Effector CD8-positive, alpha-beta T cell (primary cell): ENCODE measurements around the gene RSPH6A.
"Not testable (repeated sequence)": the region's sequence is repeated elsewhere in the genome, so short reads cannot be mapped to it uniquely, and the experiment has no call there.

ENCODE experiments used
- DNase-seq: peaks from one replicate; lab custom pipeline; 2025; lab: John Stamatoyannopoulos, UW

The RSPH6A gene

GRCh38 chr19:45801603-45802175 lies 13.4 kb downstream of the RSPH6A start:
- no peak for DNase-seq

GRCh38 chr19:45800070-45800553 lies 15.0 kb downstream of the RSPH6A start:
- DNase-seq, result no peak

GRCh38 chr19:45799541-45799940 lies 15.6 kb downstream of the RSPH6A start:
- DNase-seq, result not testable (repeated sequence)

- peak; percentile 54 for DNase-seq
These were observed 16.1 kb downstream of the RSPH6A start for GRCh38 chr19:45798995-45799517.

- DNase-seq, result no peak
These were observed 20.5 kb downstream of the RSPH6A start for GRCh38 chr19:45794627-45795026.

GRCh38 chr19:45793876-45794275 lies 21.2 kb downstream of the RSPH6A start:
- no peak for DNase-seq

- DNase-seq, result no peak
These were observed 21.9 kb downstream of the RSPH6A start for GRCh38 chr19:45793178-45793564.

- DNase-seq, result peak; percentile 98
These were observed 22.5 kb downstream of the RSPH6A start, which contains the start of gene DMWD for GRCh38 chr19:45792470-45793177. Gene DMWD, minus strand, starts transcription at chr19:45792845. Its CDS starts 89 bp downstream, at chr19:45792756.

GRCh38 chr19:45791744-45792469 lies 23.2 kb downstream of the RSPH6A start:
- DNase-seq, result no peak

- no peak for DNase-seq
These were observed 24.2 kb downstream of the RSPH6A start for GRCh38 chr19:45790942-45791341.

GRCh38 chr19:45789035-45789786 lies 25.9 kb downstream of the RSPH6A start:
- no peak for DNase-seq

GRCh38 chr19:45786533-45786894 lies 28.6 kb downstream of the RSPH6A start:
- no peak for DNase-seq

GRCh38 chr19:45785781-45786532 lies 29.2 kb downstream of the RSPH6A start:
- no peak for DNase-seq

- DNase-seq, result no peak
These were observed 30.0 kb downstream of the RSPH6A start for GRCh38 chr19:45785097-45785496.

- DNase-seq, result no peak
These were observed 31.0 kb downstream of the RSPH6A start for GRCh38 chr19:45784096-45784495.

GRCh38 chr19:45782820-45783785 lies 32.0 kb downstream of the RSPH6A start:
- no peak for DNase-seq

GRCh38 chr19:45782162-45782691 lies 32.9 kb downstream of the RSPH6A start, which contains the start of gene DMPK:
Gene DMPK, minus strand, starts transcription at chr19:45782490. Its CDS starts 138 bp downstream, at chr19:45782352.
- no peak for DNase-seq

- no peak for DNase-seq
These were observed 33.6 kb downstream of the RSPH6A start for GRCh38 chr19:45781214-45782161.
